ENCODE measurements around the gene PDE1A.

- TF ChIP-seq POLR2AphosphoS5 (IDR thresholded peaks at IDR 0.05) = peak in 2 of 3 donors; percentile 10 to 57
- TF ChIP-seq CTCF (IDR thresholded peaks at IDR 0.05) = no peak
- no peak for TF ChIP-seq EP300 (IDR thresholded peaks at IDR 0.05)
These were observed 60.2 kb downstream of the PDE1A start for GRCh38 chr2:182366628-182367027.

Measured in suprapubic skin (tissue), 4 donors.